Adipose tissue (tissue), 3 donors: Measurements from ENCODE around the gene PGAM2. TPM values are rescaled to one million over a fixed set of nuclear protein-coding genes. Genes with fewer than 3 reads are reported as not detected.
"Not testable (repeated sequence)": the region's sequence is repeated elsewhere in the genome, so short reads cannot be mapped to it uniquely, and the experiment has no call there.

Experiments
- H3K27ac ChIP-seq: one replicate; pipeline ENCODE4 v1.5.1; 2013; ENCODE audit warnings: low read depth, low read length
- WGBS, 3 donors: extraction: QIAGEN DNeasy Blood & Tissue Kit; methylation state at CpG; one replicate each; pipeline ENCODE4 v1.1.7; 2013; 5-methylcytosine and 5-hydroxymethylcytosine counted together
- polyA plus RNA-seq, 3 donors: library from polyadenylated mRNA; stranded (reverse); fragments of 200-250 nt; gene quantifications; one replicate each; pipeline ENCODE4 v1.2.3, GENCODE V29; 2013
- donor health status: healthy with polysubstance abuse.
- donor health status: Bipolar disorder and iron deficiency.
- donor health status: healthy.

Gene PGAM2
- polyA plus RNA-seq, 3 donors = 1.3 to 5.4 (median 2.1) TPM

DNA sequence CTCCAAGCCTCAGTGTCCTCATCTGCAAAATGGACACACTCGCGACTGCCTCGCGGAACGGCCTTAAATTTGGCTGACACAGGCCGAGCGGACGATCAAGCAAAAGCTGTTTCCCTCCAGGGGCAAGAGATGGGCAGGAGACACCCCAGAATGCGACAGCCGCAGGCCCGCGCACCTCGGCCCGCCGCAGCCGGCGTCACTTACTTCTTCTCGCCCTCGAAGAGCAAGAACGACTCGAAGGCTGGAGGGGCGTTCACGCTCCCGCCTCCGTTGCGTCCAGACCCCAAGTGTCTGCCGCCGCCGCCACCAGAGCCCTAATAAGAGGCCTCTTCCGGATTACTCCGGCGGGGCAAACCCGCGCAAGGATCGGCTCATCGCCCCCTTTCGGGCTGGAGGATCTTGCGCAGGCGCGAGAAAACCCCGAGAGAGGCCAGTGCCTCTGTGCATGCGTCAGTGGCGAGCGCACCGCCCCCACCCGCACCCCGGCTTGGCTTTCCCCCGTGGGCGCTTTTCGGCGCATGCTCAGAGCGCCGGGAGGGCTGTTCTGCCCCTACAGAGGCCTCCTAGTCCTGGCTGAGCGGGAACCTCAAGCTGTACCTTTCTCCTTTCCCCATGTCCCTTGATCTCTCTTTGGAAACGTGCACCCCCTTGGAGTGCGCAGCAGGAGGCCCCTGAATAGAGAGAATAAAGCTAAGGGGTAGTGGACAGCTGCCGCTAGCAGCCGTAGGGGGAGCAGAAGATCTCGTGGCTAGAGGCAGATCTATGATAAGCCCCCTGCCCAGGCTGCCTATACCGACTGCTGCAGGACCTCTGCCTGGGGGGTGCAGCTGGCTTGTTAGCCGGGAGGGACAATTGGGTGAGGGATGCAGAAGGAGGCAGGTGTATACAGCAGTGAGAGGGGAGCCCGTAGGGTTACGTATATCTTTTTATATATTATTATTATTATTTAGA lies 46.2 kb downstream of the PGAM2 start:
- H3K27ac ChIP-seq = not testable (repeated sequence)
- WGBS, 3 donors = 0 to 2% (median 1%) methylated on average over 55 to 60 of the region's 63 CpGs

- 94 to 100% (median 94%) methylated on average over 2 to 7 of the region's 12 CpGs for WGBS, 3 donors
Measured at GRCh38 chr7:44015090-44015489, 50.3 kb downstream of the PGAM2 start.

More at GRCh38 chr7:44015090-44015489, 50.3 kb downstream of the PGAM2 start:
- H3K27ac ChIP-seq = not testable (repeated sequence)

Other genes starting within 250 kb of the PGAM2 start
- 100 to 1,000 TPM; 119 to 158 (median 129) TPM for gene MRPS24, start 196.1 kb downstream of the PGAM2 start, polyA plus RNA-seq
- gene URGCP, start 159.0 kb downstream of the PGAM2 start, polyA plus RNA-seq = 10 to 100 TPM in 2 of 3 donors, 1 to 10 TPM in 1; 10.0 to 21.6 (median 20.1) TPM
- 10 to 100 TPM; 10.3 to 21.4 (median 14.8) TPM for gene UBE2D4, start 139.1 kb downstream of the PGAM2 start, polyA plus RNA-seq
- under 1 TPM in 1 of 3 donors, not detected in 2; 0.03 TPM for gene SPDYE1, start 67.7 kb downstream of the PGAM2 start, polyA plus RNA-seq
- 100 to 1,000 TPM in 2 of 3 donors, 10 to 100 TPM in 1; 39.4 to 111 (median 101) TPM for gene DBNL, start 20.9 kb downstream of the PGAM2 start, polyA plus RNA-seq
- 10 to 100 TPM in 2 of 3 donors, 1 to 10 TPM in 1; 8.8 to 13.9 (median 11.3) TPM for gene POLM, start 17.0 kb upstream of the PGAM2 start, polyA plus RNA-seq
- gene AEBP1, start 38.8 kb upstream of the PGAM2 start, polyA plus RNA-seq = 10 to 100 TPM; 10.2 to 71.6 (median 65.6) TPM
- 100 to 1,000 TPM in 1 of 3 donors, 10 to 100 TPM in 2; 51.4 to 116 (median 96.0) TPM for gene POLD2, start 58.0 kb upstream of the PGAM2 start, polyA plus RNA-seq
- gene MYL7, start 75.8 kb upstream of the PGAM2 start, polyA plus RNA-seq = 10 to 100 TPM in 1 of 3 donors, under 1 TPM in 2; 0.15 to 57.8 (median 0.18) TPM
- 1 to 10 TPM in 1 of 3 donors, under 1 TPM in 2; 0.56 to 1.4 (median 0.64) TPM for gene GCK, start 123.9 kb upstream of the PGAM2 start, polyA plus RNA-seq
- 10 to 100 TPM; 41.7 to 59.5 (median 43.5) TPM for gene YKT6, start 135.4 kb upstream of the PGAM2 start, polyA plus RNA-seq